Hindlimb muscle (tissue), 1 donor: ENCODE measurements around the gene CD1C. TPM values are rescaled to one million over a fixed set of nuclear protein-coding genes. Genes with fewer than 3 reads are reported as not detected.
"Not testable (repeated sequence)": the region's sequence is repeated elsewhere in the genome, so short reads cannot be mapped to it uniquely, and the experiment has no call there.

Experiments
- DNase-seq: peaks from one replicate; pipeline ENCODE4 v3.0.0-alpha.2; 2013
- polyA plus RNA-seq: library from polyadenylated mRNA; unstranded; fragments of 120-200 nt; gene quantifications from one replicate; pipeline ENCODE4 v1.2.1, GENCODE V29; 2013; ENCODE audit not compliant: insufficient read length

The CD1C gene
- polyA plus RNA-seq, 1 donor, result 0.86 TPM

DNA sequence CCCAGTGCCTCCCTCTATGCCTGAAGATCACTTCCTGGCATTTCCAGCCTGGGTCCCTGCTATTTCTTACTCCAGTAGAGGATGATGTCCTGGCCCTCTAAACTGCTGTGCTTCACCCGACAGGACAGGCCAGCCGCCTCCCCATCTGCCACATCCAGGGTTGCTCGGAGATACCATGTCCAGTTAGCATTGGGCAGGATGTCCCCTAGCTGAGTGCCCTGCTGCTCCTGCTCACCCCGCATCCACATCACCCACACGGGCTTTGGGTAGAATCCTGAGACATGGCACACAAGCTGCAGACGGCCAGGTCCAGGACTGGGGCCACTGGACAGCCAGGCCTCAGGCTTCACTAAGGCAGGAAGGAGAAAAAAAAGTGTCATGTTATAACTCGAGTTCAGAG, 39.6 kb downstream of the CD1C start:
- DNase-seq, result no peak

DNA sequence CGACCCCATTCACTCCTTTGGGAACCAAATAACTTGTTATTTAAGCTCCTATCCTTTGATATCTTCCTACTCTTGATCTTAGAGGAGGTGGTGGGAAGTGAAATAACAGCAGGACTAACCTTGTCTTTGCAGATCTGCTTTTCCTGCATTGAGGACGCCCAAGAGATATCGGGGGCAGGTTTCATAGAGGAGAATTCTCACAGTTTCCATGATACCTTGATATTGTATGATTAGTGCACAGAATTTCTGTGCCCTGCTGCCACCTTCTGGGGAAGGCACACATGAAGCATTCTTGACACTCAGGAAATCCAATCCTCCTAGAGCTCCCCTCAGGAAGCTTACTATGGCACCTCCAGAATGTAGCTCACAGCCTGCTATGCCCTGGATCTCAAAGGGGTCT, 40.0 kb downstream of the CD1C start:
- no peak for DNase-seq

DNA sequence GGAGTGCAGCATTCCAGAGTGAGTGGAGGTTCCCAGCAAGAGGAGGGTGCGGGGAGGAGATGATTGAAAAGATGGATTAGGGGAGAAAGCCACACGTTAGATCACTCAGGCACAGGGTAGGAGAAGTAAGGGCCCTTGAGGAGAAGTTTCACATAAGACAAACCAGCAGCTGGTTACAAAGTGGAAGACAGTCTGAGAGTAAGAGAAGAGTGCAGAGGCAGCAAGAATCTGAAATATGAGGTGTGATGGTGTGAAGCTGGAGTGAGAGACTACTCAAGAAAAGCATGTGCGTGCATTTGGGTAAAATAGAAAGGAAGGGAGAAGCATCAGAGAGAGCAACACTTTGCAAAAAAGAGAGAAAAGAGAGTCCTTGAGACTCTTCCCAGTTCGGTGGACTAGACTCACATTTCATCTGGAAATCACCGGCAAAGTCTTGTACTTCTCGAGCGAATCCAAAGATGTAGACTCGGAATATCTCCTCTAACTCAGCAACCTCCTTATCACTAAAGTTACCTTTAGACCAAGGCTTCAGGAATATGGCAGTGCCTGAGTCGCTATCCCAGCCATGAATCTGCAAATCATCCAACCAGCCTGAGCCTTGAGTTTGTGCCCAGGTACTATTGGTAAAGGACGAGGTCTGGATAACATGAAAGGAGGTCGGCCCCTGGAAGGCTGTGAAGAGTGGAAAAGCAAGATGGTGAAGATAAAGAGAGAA, 40.8 kb downstream of the CD1C start:
- DNase-seq, result no peak

DNA sequence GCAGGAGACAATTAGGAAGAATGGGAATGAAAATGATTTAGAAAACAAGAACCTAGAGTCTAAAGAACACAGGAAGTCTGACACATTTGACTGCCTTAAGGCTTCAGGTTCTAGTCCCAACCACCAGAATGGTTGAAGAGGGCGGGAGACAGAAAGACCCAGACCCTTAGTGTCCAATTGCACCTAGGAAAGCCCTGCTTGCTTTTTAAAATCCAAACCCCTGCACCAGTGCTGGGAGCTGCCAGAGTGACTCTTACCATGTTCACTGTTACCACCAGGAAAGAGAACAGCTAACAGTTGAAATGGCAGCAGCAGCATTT, 41.3 kb downstream of the CD1C start:
- DNase-seq, result no peak

DNA sequence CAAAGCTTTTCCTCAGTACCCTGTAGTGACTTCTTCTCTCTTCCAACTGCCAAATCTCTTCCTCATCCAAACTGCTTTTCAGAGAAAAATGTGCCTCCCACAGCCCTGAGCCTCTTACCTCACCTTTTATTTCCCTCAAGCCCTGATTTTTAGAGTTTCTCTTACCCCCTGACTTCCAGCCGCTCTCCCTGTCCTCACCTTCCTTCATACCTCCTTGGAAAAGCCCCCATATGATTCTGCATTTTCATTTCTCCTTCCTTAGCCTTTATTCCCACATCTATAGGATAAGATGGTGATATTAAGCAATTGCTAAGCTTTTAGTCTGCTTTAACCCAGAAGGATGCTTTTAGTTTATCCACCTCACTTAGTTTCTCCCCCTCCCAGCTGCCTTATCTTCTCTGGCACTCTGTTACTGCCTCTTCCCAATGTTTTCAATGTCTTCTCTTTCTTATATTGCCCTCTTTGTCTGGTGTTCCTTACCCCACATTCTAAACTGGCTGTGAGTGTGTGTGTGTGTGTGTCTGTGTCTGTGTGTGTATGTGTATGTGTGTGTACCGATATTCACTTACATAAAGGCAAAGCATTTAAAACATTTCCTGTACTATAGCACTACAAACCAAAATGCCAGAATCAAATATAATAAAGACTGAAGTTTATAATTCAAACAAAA, 41.9 kb downstream of the CD1C start, which contains the start of gene CD1B:
CD1B (minus strand) TSS at position 51 of the 670 bp plus-strand sequence. CDS start 108 bp downstream, outside the sequence.
- DNase-seq, result no peak

DNA sequence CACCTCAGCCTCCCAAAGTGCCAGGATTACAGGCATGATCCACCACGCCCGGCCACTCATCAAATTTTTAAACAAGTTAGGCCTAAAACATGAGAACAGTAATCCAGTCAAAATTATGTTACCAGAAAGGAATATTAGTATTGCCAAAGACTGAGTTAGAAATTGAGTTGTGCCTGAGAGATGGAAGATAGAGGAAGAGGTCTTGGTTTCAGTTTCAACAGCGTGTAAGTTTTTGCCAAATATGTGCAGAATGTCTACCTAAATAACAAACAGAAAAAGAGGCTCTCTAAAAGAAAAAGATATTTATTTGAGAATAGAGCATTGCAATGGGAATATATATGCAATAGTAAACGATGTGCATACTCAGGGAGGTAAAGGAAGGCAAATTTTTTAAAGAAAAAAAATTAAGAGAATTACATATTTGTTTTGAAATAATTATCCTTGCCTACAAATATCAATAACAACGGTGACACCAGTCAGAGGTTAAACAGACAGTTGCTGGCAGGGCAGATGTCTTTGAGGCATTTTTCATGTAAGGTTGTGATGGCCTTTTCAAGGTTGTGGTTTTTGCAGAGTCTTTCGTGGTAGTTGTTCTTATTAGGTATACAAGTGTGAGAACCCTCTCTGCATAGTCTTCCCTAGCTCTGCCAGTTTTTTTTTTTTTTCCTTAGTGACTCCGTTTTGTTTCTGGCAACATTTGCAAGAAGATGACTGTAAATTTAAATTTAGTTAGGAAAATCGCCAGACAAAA, 43.9 kb downstream of the CD1C start:
- DNase-seq, result no peak

DNA sequence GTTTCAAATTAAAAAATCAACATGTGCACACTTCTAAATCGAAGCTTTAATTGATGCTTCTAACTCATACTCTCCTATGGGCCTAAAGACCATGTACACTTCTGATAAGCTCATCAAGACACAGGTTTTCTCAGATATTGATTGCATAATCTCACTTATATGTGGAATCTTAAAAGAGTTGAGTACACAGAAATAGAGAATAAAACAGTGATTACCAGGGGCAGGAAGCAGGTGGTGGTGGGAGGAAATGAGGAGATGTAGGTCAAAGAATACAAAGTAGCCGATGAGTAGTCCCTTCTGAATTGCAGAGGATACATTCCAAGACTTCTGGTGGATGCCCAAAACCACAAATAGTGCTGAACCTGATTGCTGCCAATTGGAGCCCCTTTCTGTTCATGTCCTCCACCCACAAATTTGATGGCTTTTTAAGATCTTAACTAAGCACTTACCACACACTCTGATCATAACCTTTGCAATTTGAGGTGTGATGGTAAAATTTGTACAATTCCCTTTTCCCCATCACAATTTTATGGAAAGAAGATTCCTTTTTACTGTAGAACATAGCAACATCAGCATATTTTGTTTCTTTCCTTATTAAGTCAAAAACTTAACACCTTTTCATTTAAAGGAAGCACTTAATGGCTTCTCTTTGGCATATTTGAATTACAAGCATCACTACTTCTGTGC, 44.9 kb downstream of the CD1C start:
- DNase-seq, result no peak

DNA sequence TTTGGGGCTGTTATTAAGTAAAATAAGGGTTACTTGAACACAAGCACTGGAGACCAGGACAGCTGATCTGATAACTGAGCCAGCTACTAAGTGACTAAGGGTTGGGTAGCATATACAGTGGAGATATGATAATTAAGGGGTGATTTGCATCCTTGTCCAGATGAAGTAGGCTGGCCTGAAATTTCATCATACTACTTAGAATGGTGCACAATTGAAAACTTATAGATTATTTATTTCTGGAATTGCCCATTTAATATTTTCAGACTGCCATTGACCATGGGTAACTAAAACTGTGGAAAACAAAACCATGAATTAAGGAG, 45.5 kb downstream of the CD1C start:
- no peak for DNase-seq

DNA sequence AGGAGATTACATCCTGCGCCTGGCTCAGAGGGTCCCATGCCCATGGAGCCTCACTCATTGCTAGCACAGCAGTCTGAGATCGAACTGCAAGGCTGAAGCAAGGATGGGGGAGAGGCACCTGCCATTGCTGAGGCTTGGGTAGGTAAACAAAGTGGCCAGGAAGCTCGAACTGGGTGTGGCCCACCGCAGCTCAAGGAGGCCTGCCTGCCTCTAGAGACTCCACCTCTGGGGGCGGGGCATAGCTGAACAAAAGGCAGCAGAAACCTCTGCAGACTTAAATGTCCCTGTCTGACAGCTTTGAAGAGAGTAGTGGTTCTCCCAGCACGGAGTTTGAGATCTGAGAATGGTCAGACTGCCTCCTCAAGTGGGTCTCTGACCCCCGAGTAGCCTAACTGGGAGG, 46.7 kb downstream of the CD1C start:
- not testable (repeated sequence) for DNase-seq

Other genes with a start within 250 kb of the CD1C start
- gene CD1D, start 109.0 kb upstream of the CD1C start, polyA plus RNA-seq, result 1.9 TPM
- gene CD1A, start 35.5 kb upstream of the CD1C start, polyA plus RNA-seq, result not detected
- not detected for gene CD1B, start 41.6 kb downstream of the CD1C start, polyA plus RNA-seq
- gene CD1E, start 64.0 kb downstream of the CD1C start, polyA plus RNA-seq, result 0.32 TPM
- gene OR10T2, start 109.5 kb downstream of the CD1C start, polyA plus RNA-seq, result not detected
- gene OR10K2, start 136.3 kb downstream of the CD1C start, polyA plus RNA-seq, result not detected
- not detected for gene OR10K1, start 171.9 kb downstream of the CD1C start, polyA plus RNA-seq
- not detected for gene OR10R2, start 182.3 kb downstream of the CD1C start, polyA plus RNA-seq